HFFc6 (cell line): ENCODE measurements around the gene NGFR. TPM values are rescaled to one million over a fixed set of nuclear protein-coding genes. Genes with fewer than 3 reads are reported as not detected.

Experiments
- DNase-seq: peaks from one replicate; pipeline ENCODE4 v3.0.0-alpha.2; 2018
- H3K27ac Mint-ChIP-seq: 2 replicates; pipeline ENCODE4 v1.8.0; 2020; ENCODE audit warnings: mild to moderate bottlenecking, mixed read lengths
- H3K27me3 Mint-ChIP-seq: 2 replicates; pipeline ENCODE4 v1.8.0; 2021; ENCODE audit warnings: mild to moderate bottlenecking, moderate library complexity, mixed read lengths; ENCODE audit not compliant: insufficient read depth
- H3K36me3 Mint-ChIP-seq: 2 replicates; pipeline ENCODE4 v1.8.0; 2021; ENCODE audit warnings: low read depth, mixed read lengths
- H3K4me1 Mint-ChIP-seq: 2 replicates; pipeline ENCODE4 v1.8.0; 2020; ENCODE audit warnings: low read depth, mixed read lengths
- H3K4me3 Mint-ChIP-seq: 2 replicates; pipeline ENCODE4 v1.8.0; 2020; ENCODE audit warnings: mild to moderate bottlenecking, moderate library complexity, mixed read lengths
- H3K9me3 Mint-ChIP-seq: 2 replicates; pipeline ENCODE4 v1.8.0; 2020; ENCODE audit warnings: mild to moderate bottlenecking, mixed read lengths
- CTCF ChIP-seq: fragments of 200-600 bp; sonication (generic); IDR thresholded peaks from 2 replicates; pipeline ENCODE4 v1.5.0; 2021; ENCODE audit warnings: antibody characterized with exemption, mild to moderate bottlenecking
- total RNA-seq, 6 experiments: library from RNA; stranded (reverse); fragmentation: NEBNext Ultra II Directional; extraction: Animal tissue kit (Norgen Biotek cat#: 25700); gene quantifications; 2 replicates in 1 of 6; 3 replicates in 5 of 6; pipeline ENCODE4 v1.2.3, GENCODE V29; 2021

The NGFR gene
- total RNA-seq, 6 experiments from 2014 or later = 0.07 to 0.14 (median 0.11) TPM; not detected in 1

- Mint-ChIP-seq H3K4me1 (no peaks in the 10 kb centered on the region), H3K4me3 (no peak overlapping the region), H3K36me3 (no peaks in the 10 kb centered on the region), H3K9me3 (peaks cover 4% of the 10 kb centered on the region; the same call in 1 of the 2 replicates), H3K27ac (no peak overlapping the region), H3K27me3 (peaks cover 67% of the 10 kb centered on the region)
- no peak for DNase-seq
- no peak for TF ChIP-seq CTCF
Measured at GRCh38 chr17:49471089-49471683, 23.9 kb upstream of the NGFR start.

GRCh38 chr17:49471769-49472168 lies 23.3 kb upstream of the NGFR start:
- no peak for TF ChIP-seq CTCF
- no peaks in the 10 kb centered on the region for H3K36me3 Mint-ChIP-seq
- H3K4me3 Mint-ChIP-seq = no peak overlapping the region

GRCh38 chr17:49472527-49472926 lies 22.6 kb upstream of the NGFR start:
- H3K27me3 Mint-ChIP-seq = peaks cover 62% of the 10 kb centered on the region
- peaks cover 4% of the 10 kb centered on the region; the same call in 1 of the 2 replicates for H3K9me3 Mint-ChIP-seq
- H3K36me3 Mint-ChIP-seq = no peaks in the 10 kb centered on the region
- no peak for TF ChIP-seq CTCF
- H3K4me1 Mint-ChIP-seq = no peaks in the 10 kb centered on the region
- DNase-seq = no peak
- H3K27ac Mint-ChIP-seq = no peak overlapping the region
- no peak overlapping the region for H3K4me3 Mint-ChIP-seq

More at GRCh38 chr17:49471769-49472168, 23.3 kb upstream of the NGFR start:
- peaks cover 64% of the 10 kb centered on the region for H3K27me3 Mint-ChIP-seq
- no peak for DNase-seq
- H3K9me3 Mint-ChIP-seq = peaks cover 4% of the 10 kb centered on the region; the same call in 1 of the 2 replicates
- H3K4me1 Mint-ChIP-seq = no peaks in the 10 kb centered on the region
- no peak overlapping the region for H3K27ac Mint-ChIP-seq

GRCh38 chr17:49473900-49474751 lies 21.0 kb upstream of the NGFR start:
- DNase-seq = no peak
- Mint-ChIP-seq H3K4me1 (no peaks in the 10 kb centered on the region), H3K4me3 (no peak overlapping the region), H3K36me3 (no peaks in the 10 kb centered on the region), H3K27me3 (peaks cover 65% of the 10 kb centered on the region), H3K27ac (no peak overlapping the region), H3K9me3 (peaks cover 4% of the 10 kb centered on the region; the same call in 1 of the 2 replicates)
- no peak for TF ChIP-seq CTCF

- H3K4me1 Mint-ChIP-seq = peaks cover 5% of the 10 kb centered on the region; the same call in 1 of the 2 replicates
- no peak for TF ChIP-seq CTCF
- peaks cover 4% of the 10 kb centered on the region; the same call in 1 of the 2 replicates for H3K9me3 Mint-ChIP-seq
- DNase-seq = no peak
- no peak overlapping the region for H3K27ac Mint-ChIP-seq
- no peak overlapping the region for H3K4me3 Mint-ChIP-seq
- H3K36me3 Mint-ChIP-seq = no peaks in the 10 kb centered on the region
- H3K27me3 Mint-ChIP-seq = peaks cover 66% of the 10 kb centered on the region
Measured at GRCh38 chr17:49477709-49478108, 17.4 kb upstream of the NGFR start.
